LNCAP (cell line): ENCODE data around the gene SORCS2.

Experiments
- TF ChIP-seq, protein P1 (sequence below): fragments of 450-650 bp; IDR thresholded peaks from 2 replicates; pipeline ENCODE4 v1.5.1; 2017; ENCODE audit warnings: mild to moderate bottlenecking

Gene SORCS2

DNA sequence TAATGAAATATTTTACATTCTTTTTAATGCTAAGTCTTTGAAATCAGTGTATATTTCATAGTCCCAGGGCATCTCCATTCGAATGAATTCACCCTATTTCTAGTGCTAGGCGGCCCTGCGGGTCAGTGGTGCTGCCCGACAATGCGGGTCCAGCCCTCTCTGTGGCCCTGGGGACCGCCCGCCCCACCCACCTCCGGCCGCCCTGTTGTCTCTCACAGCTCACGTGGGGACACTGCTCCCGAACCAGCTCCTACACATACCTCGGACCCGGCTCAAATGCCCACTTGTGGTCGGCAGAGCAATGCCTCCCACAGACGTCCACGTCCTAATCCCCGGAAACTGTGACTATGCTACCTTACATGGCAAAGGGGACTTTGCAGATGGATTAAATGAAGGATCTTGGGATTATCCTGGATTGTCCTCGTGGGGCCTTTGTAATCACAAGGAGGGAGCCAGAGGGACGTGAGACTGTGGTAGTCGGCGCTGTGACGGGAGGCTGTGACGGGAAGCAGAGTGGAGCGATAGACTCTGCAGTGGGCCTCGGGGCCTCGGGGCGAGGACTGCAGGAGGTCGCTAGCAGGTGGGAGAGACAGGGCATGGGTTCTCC, 334.7 kb downstream of the SORCS2 start:
- TF ChIP-seq, protein P1, sequence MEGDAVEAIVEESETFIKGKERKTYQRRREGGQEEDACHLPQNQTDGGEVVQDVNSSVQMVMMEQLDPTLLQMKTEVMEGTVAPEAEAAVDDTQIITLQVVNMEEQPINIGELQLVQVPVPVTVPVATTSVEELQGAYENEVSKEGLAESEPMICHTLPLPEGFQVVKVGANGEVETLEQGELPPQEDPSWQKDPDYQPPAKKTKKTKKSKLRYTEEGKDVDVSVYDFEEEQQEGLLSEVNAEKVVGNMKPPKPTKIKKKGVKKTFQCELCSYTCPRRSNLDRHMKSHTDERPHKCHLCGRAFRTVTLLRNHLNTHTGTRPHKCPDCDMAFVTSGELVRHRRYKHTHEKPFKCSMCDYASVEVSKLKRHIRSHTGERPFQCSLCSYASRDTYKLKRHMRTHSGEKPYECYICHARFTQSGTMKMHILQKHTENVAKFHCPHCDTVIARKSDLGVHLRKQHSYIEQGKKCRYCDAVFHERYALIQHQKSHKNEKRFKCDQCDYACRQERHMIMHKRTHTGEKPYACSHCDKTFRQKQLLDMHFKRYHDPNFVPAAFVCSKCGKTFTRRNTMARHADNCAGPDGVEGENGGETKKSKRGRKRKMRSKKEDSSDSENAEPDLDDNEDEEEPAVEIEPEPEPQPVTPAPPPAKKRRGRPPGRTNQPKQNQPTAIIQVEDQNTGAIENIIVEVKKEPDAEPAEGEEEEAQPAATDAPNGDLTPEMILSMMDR, result no peak

DNA sequence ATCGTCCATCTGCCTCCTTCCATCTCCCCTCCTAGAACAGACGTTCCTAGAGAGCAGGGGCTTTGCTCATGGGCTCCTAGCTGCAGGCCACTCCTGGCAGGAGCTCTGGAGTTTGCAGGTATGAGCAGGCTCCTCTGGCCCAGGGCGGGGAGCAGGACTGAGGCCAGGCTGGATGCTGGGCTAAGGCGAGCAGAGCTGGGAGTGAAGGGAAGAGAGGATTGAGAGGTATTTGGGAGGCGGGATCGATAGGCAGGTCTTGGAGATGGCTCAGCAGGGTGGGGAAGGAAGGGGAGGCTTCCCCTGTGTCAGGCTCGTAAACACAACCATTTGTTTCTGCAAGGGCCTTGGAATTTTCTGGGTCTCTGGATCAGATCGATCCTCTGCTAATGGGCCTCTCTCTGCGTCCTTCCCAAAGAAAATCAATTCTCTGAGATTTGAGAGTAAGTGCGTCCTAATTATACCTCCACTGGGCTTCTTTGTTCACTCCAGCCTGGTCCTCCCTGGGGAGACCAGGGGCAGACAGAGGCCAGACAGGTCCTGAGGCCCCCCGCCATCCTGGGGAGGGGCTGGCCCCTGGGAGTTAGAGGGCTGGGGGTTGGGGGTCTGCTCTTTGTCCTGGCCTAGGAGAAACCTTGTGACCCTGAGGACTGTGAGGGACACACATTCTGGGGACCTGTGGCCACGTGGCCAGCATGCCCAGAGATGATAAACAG, 337.2 kb downstream of the SORCS2 start:
- TF ChIP-seq, protein P1, result no peak

DNA sequence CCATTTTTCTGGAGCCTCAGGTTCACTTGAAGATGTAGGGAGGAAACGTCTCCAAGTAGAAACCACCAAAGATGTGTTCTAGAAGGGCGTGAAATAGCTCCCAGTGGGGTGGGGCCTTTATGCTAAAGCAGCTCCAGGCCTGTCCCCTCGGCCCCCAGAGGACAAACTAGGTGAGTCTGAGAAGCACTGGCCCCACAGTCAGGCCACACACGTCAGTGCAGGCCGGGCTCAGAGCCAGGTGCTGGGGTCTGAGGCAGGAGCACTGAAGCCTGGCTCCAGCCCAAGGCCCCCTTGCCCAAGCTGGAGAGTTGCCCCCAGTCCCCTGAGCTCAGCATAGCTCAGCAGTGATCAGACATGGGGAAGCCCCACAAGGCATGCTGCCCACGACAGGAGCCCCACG, 337.7 kb downstream of the SORCS2 start:
- TF ChIP-seq, protein P1, result no peak

DNA sequence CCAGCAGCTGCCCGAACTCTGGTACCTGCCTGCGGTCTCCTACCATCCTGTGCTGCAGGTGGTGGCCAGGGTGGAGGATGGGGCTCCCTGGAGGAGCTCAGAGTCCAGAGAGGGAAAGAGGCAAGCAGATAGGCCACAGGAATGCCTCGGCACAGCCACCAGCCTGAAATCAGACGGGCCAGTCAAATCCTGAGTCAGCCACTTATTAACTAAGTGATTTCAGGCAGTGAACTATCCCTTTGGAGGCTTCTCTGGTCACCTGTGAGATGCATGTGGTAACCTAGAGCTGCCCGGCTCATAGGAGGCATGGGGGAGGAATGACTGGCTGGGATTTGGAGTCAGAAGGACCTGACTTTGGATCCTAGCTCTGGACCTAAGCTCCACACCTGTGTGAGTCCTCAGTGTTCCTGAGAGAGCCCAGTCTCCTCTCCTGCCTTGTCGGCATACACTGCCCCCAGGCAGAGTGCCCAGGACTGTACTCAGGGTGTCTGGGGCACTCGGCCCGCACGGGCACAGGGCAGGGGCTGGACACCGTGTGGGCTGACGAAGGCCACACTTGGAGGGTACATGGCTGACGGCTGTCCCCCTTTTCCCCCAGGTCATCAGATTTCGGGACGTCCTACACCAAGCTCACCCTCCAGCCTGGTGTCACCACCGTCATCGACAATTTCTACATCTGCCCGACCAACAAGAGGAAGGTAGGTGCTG, 338.7 kb downstream of the SORCS2 start:
- TF ChIP-seq, protein P1, result no peak

DNA sequence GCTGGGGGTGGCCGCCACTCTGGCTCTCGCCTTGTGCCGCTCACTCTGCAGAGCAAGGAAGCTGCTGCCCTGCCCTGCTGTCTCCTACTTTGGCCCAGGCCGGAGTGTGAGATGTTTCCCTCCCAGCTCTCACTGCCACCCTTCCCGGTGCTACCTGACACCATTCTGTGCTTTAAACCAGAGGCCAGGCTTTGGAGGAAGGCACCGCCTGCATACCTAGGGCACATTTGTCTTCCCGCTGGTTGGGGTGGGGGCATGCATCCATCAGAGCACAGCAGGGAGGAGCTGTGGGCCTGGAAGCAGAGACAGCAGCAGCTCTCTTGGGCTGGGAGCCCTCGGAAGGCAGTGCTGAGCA, 339.3 kb downstream of the SORCS2 start:
- TF ChIP-seq, protein P1, result no peak

DNA sequence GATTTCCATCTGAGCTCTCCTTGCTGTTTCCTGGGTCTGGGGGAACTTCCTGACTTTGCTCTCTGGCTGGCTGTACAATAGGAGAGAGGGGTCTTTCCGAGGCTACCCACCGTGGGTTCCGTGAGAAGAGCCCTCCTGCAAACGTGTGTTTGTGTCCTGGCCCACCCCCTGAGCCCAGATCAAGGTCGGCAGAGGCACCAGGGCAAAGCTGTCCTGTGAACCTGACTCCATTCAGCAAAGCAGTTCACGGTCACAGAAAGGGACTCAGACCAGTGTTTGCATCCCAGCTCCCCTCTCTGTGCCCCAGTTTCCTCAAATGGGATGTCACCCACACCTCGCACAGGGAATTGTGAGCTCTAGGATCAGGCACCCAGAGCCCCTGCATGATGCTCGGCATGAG, 339.7 kb downstream of the SORCS2 start:
- TF ChIP-seq, protein P1, result no peak

DNA sequence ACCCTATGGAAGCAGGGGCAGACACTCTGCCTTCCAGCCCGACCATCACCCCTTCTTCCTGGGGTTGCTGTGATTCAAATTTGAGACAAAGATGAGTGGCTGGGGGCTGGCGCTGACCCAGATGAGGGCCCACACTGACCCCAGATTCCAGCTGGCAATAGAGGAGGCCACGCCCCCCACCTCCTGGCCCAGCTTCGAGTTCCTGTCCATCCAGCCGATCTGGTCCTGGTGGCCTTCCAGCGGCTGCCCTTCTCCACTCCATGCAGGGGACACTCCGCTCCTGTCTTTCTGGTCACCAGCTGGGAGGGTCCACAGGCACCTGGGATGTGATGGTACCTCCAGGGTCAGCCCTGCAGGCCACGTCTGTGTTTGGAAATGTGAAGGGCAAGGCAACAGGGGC, 340.9 kb downstream of the SORCS2 start:
- TF ChIP-seq, protein P1, result no peak
